Naive thymus-derived CD4-positive, alpha-beta T cell (primary cell): ENCODE measurements around the gene GLCCI1. TPM values are rescaled to one million over a fixed set of nuclear protein-coding genes. Genes with fewer than 3 reads are reported as not detected.

Experiments
- ATAC-seq: fragments of 150-1000 bp; cut with Tn5 transposase; 2 replicates; pipeline ENCODE4 v1.10.0; 2021; ENCODE audit warnings: mild to moderate bottlenecking, moderate library complexity
- CTCF ChIA-PET: fragments of 350-600 bp; sonication (Branson Sonifier 250); formaldehyde crosslinking; loops from one replicate; lab custom pipeline; 2021; ENCODE audit warnings: antibody characterized with exemption; lab: Charles Lee
- POLR2A ChIA-PET: fragments of 350-600 bp; sonication (Branson Sonifier 250); formaldehyde crosslinking; loops from one replicate; lab custom pipeline; 2021; ENCODE audit warnings: antibody characterized with exemption, inconsistent platforms; lab: Charles Lee
- DNase-seq, 9 donors: peaks; one replicate each; pipeline versions ENCODE4 v3.0.0 to v3.0.0-alpha.2; 2020 to 2022; ENCODE audit warnings: mixed read lengths in 1 of 9
- H3K27ac ChIP-seq: one replicate; pipeline ENCODE4 v1.7.0; 2013; ENCODE audit warnings: mild to moderate bottlenecking, low read depth, low read length, moderate library complexity
- H3K27me3 ChIP-seq, 2 donors: one replicate each; pipeline ENCODE4 v1.7.0; 2013; ENCODE audit warnings: low read length in 2 of 2, mild to moderate bottlenecking in 2 of 2, moderate library complexity in 2 of 2; ENCODE audit not compliant: control insufficient read depth in 2 of 2, insufficient read depth in 2 of 2
- H3K36me3 ChIP-seq, 3 experiments: 1 replicate in 2 of 3; 2 replicates in 1 of 3; pipeline ENCODE4 v1.7.0; 2013; ENCODE audit warnings: low read length in 3 of 3, mild to moderate bottlenecking in 3 of 3, moderate library complexity in 1 of 3; ENCODE audit not compliant: insufficient read depth in 3 of 3, control insufficient read depth in 2 of 3
- H3K4me1 ChIP-seq, 2 donors: one replicate each; pipeline ENCODE4 v1.7.0; 2013; ENCODE audit warnings: low read length in 2 of 2, mild to moderate bottlenecking in 2 of 2, moderate library complexity in 1 of 2; ENCODE audit not compliant: control insufficient read depth in 2 of 2, insufficient read depth in 2 of 2
- H3K4me3 ChIP-seq: 2 replicates; pipeline ENCODE4 v1.7.0; 2013; ENCODE audit warnings: mild to moderate bottlenecking, low read length
- H3K9me3 ChIP-seq, 3 experiments: 1 replicate in 2 of 3; 2 replicates in 1 of 3; pipeline ENCODE4 v1.7.0; 2013; ENCODE audit warnings: low read length in 3 of 3; ENCODE audit not compliant: control insufficient read depth in 2 of 3
- H3K27ac Mint-ChIP-seq, 9 donors: one replicate each; pipeline ENCODE4 v1.8.0; 2020 to 2022; ENCODE audit warnings: mixed read lengths in 9 of 9, mild to moderate bottlenecking in 8 of 9, moderate library complexity in 5 of 9, inconsistent platforms in 2 of 9
- H3K27me3 Mint-ChIP-seq, 5 donors: one replicate each; pipeline ENCODE4 v1.8.0; 2021 to 2022; ENCODE audit warnings: mixed read lengths in 5 of 5, mild to moderate bottlenecking in 1 of 5
- H3K36me3 Mint-ChIP-seq, 5 donors: one replicate each; pipeline ENCODE4 v1.8.0; 2020 to 2022; ENCODE audit warnings: mixed read lengths in 5 of 5, mild to moderate bottlenecking in 3 of 5, inconsistent platforms in 1 of 5
- H3K4me1 Mint-ChIP-seq, 7 donors: one replicate each; pipeline ENCODE4 v1.8.0; 2020 to 2022; ENCODE audit warnings: mixed read lengths in 7 of 7, mild to moderate bottlenecking in 3 of 7, inconsistent platforms in 1 of 7
- H3K4me3 Mint-ChIP-seq, 10 donors: one replicate each; pipeline ENCODE4 v1.8.0; 2020 to 2022; ENCODE audit warnings: mild to moderate bottlenecking in 10 of 10, mixed read lengths in 10 of 10, moderate library complexity in 6 of 10, inconsistent platforms in 2 of 10
- H3K9me3 Mint-ChIP-seq, 11 donors: one replicate each; pipeline ENCODE4 v1.8.0; 2020 to 2022; ENCODE audit warnings: mixed read lengths in 11 of 11, mild to moderate bottlenecking in 4 of 11, inconsistent platforms in 1 of 11, moderate library complexity in 1 of 11
- intact Hi-C, 2 donors: fragments of 100-400 bp; cut with micrococcal nuclease; formaldehyde crosslinking; loops; one replicate each; pipeline ENCODE4 v1.15.1; 2023
- polyA plus RNA-seq, 2 donors: library from polyadenylated mRNA; unstranded; fragments of 300-500 nt; fragmentation: Illumina TruSeq; gene quantifications; one replicate each; pipeline ENCODE4 v1.2.3, GENCODE V29; 2021
- total RNA-seq, 6 experiments: library from RNA in 5 of 6; stranded (reverse) in 5 of 6; gene quantifications; 1 replicate in 5 of 6; 2 replicates in 1 of 6; pipeline ENCODE4 v1.2.3 and lab custom pipeline; 2021 to 2026

Gene GLCCI1
- total and polyA plus RNA-seq, 7 experiments from 2014 or later: 6.9 to 43.1 (median 26.5) TPM

GRCh38 chr7:8130663-8131062 lies 162.1 kb downstream of the GLCCI1 start:
- Mint-ChIP-seq H3K9me3 (peaks cover 0 to 4% (median 0%) of the 10 kb centered on the region in 11 donors), H3K27ac (peak overlapping the region; percentile 21 to 98 (median 96)), H3K36me3 (peaks cover 0 to 21% (median 0%) of the 10 kb centered on the region in 5 donors), H3K27me3 (no peaks in the 10 kb centered on the region), H3K4me1 (peaks cover 66 to 95% (median 90%) of the 10 kb centered on the region in 7 donors), H3K4me3 (peak overlapping the region in 3 of 10 donors; percentile 26 to 77 (median 77))
- Histone ChIP-seq H3K4me1 (peaks cover 78 to 84% of the 10 kb centered on the region in 2 donors), H3K9me3 (no peaks in the 10 kb centered on the region), H3K4me3 (no peak overlapping the region), H3K27ac (peak overlapping the region; percentile 65), H3K27me3 (no peaks in the 10 kb centered on the region), H3K36me3 (no peaks in the 10 kb centered on the region)
- intact Hi-C loops: loop anchor here in 1 of 2 donors (10.0 kb wide), 1 partner anchor 946 kb away; the partner anchor contains the start of gene C1GALT1
- ATAC-seq: no peak
- DNase-seq: no peak
- ChIA-PET POLR2A (interaction anchor here (1.0 to 3.6 kb wide), 6 partner anchors 10 to 170 kb away, joined by 3 to 22 read pairs (median 4); no protein-coding TSS in a partner anchor), CTCF (interaction anchor here (0.6 to 1.1 kb wide), 4 partner anchors 19 to 59 kb away, joined by 3 to 5 read pairs (median 4); no protein-coding TSS in a partner anchor)

- peaks cover 0 to 4% (median 0%) of the 10 kb centered on the region in 11 donors for H3K9me3 Mint-ChIP-seq
- H3K27me3 Mint-ChIP-seq: no peaks in the 10 kb centered on the region
- Histone ChIP-seq H3K27me3 (no peaks in the 10 kb centered on the region), H3K4me1 (peaks cover 65 to 72% of the 10 kb centered on the region in 2 donors), H3K36me3 (no peaks in the 10 kb centered on the region), H3K9me3 (no peaks in the 10 kb centered on the region), H3K27ac (peak overlapping the region; percentile 65), H3K4me3 (peak overlapping the region; percentile 16)
- H3K4me1 Mint-ChIP-seq: peaks cover 56 to 86% (median 77%) of the 10 kb centered on the region in 7 donors
- H3K36me3 Mint-ChIP-seq: peaks cover 0 to 19% (median 0%) of the 10 kb centered on the region in 5 donors
- ChIA-PET POLR2A (interaction anchor here (0.5 to 3.9 kb wide), 18 partner anchors 9 to 947 kb away, joined by 3 to 24 read pairs (median 4); partner anchors contain the start of genes GLCCI1 and UMAD1), CTCF (interaction anchor here (0.6 to 1.4 kb wide), 5 partner anchors 14 to 977 kb away, joined by 3 to 4 read pairs (median 4); no protein-coding TSS in a partner anchor)
- DNase-seq (peak in 8 of 9 donors; percentile 28 to 86 (median 78)), ATAC-seq (peak; percentile 86)
- peak overlapping the region; percentile 56 to 90 (median 80) for H3K4me3 Mint-ChIP-seq
- intact Hi-C loops: loop anchor here (1.0 to 10.0 kb wide), 11 partner anchors 17 to 947 kb away; partner anchors contain the start of genes C1GALT1 (in 1 of the 2) and GLCCI1 (in 1 of the 2)
- peak overlapping the region; percentile 88 to 98 (median 96) for H3K27ac Mint-ChIP-seq
Measured at GRCh38 chr7:8131694-8132605, 163.4 kb downstream of the GLCCI1 start.

- Histone ChIP-seq H3K27ac (peak overlapping the region; percentile 65), H3K9me3 (no peaks in the 10 kb centered on the region), H3K4me3 (no peak overlapping the region), H3K4me1 (peaks cover 52 to 58% of the 10 kb centered on the region in 2 donors), H3K36me3 (no peaks in the 10 kb centered on the region), H3K27me3 (no peaks in the 10 kb centered on the region)
- no peaks in the 10 kb centered on the region for H3K27me3 Mint-ChIP-seq
- H3K4me3 Mint-ChIP-seq: peak overlapping the region in 9 of 10 donors; percentile 10 to 82 (median 77)
- H3K4me1 Mint-ChIP-seq: peaks cover 46 to 74% (median 63%) of the 10 kb centered on the region in 7 donors
- intact Hi-C loops: loop anchor here (2.0 to 10.0 kb wide), 5 partner anchors 15 to 949 kb away; partner anchors contain the start of gene C1GALT1 (in 1 of the 2)
- peak overlapping the region; percentile 86 to 98 (median 96) for H3K27ac Mint-ChIP-seq
- CTCF ChIA-PET: interaction anchor here (0.6 to 1.3 kb wide), 5 partner anchors 15 to 57 kb away, joined by 3 to 4 read pairs (median 3); no protein-coding TSS in a partner anchor
- POLR2A ChIA-PET: interaction anchor here (0.6 to 3.9 kb wide), 13 partner anchors 8 to 165 kb away, joined by 3 to 24 read pairs (median 3); partner anchors contain the start of gene GLCCI1
- ATAC-seq: no peak
- H3K9me3 Mint-ChIP-seq: peaks cover 0 to 5% (median 0%) of the 10 kb centered on the region in 11 donors
- H3K36me3 Mint-ChIP-seq: peaks cover 0 to 14% (median 0%) of the 10 kb centered on the region in 5 donors
- DNase-seq: no peak
Measured at GRCh38 chr7:8133188-8133848, 164.7 kb downstream of the GLCCI1 start.

GRCh38 chr7:8134089-8134733 lies 165.6 kb downstream of the GLCCI1 start:
- Mint-ChIP-seq H3K36me3 (peaks cover 0 to 13% (median 0%) of the 10 kb centered on the region in 5 donors), H3K27me3 (no peaks in the 10 kb centered on the region), H3K4me1 (peaks cover 38 to 65% (median 56%) of the 10 kb centered on the region in 7 donors), H3K9me3 (peaks cover 0 to 5% (median 0%) of the 10 kb centered on the region in 11 donors), H3K27ac (peak overlapping the region; percentile 78 to 98 (median 94)), H3K4me3 (peak overlapping the region; percentile 25 to 82 (median 61))
- peak in 8 of 9 donors; percentile 25 to 51 (median 44) for DNase-seq
- intact Hi-C loops: loop anchor here (1.0 to 10.0 kb wide), 3 partner anchors 8 to 949 kb away; partner anchors contain the start of gene C1GALT1 (in 1 of the 2)
- ChIA-PET POLR2A (interaction anchor here (0.8 to 3.9 kb wide), 11 partner anchors 9 to 166 kb away, joined by 3 to 24 read pairs (median 4); partner anchors contain the start of gene GLCCI1), CTCF (interaction anchor here (0.7 to 1.3 kb wide), 4 partner anchors 9 to 44 kb away, joined by 3 read pairs; no protein-coding TSS in a partner anchor)
- Histone ChIP-seq H3K36me3 (no peaks in the 10 kb centered on the region), H3K27me3 (no peaks in the 10 kb centered on the region), H3K9me3 (no peaks in the 10 kb centered on the region), H3K4me3 (peak overlapping the region; percentile 7), H3K27ac (peak overlapping the region; percentile 47), H3K4me1 (peaks cover 45 to 50% of the 10 kb centered on the region in 2 donors)
- ATAC-seq: peak; percentile 32

GRCh38 chr7:8135417-8135816 lies 166.8 kb downstream of the GLCCI1 start:
- H3K4me1 Mint-ChIP-seq: peaks cover 34 to 55% (median 49%) of the 10 kb centered on the region in 7 donors
- peaks cover 0 to 5% (median 0%) of the 10 kb centered on the region in 11 donors for H3K9me3 Mint-ChIP-seq
- no peak overlapping the region for H3K4me3 ChIP-seq
- intact Hi-C loops: loop anchor here (2.0 to 10.0 kb wide), 2 partner anchors 91 to 951 kb away; partner anchors contain the start of gene C1GALT1 (in 1 of the 2)
- ChIA-PET POLR2A (interaction anchor here (1.0 to 3.9 kb wide), 5 partner anchors 7 to 50 kb away, joined by 4 to 24 read pairs (median 13); no protein-coding TSS in a partner anchor), CTCF (no interaction called here)
- no peak overlapping the region for H3K27ac ChIP-seq
- no peaks in the 10 kb centered on the region for H3K36me3 ChIP-seq
- no peak for DNase-seq
- H3K36me3 Mint-ChIP-seq: peaks cover 0 to 12% (median 0%) of the 10 kb centered on the region in 5 donors
- no peaks in the 10 kb centered on the region for H3K9me3 ChIP-seq
- H3K4me1 ChIP-seq: peaks cover 42% of the 10 kb centered on the region in 2 donors
- no peaks in the 10 kb centered on the region for H3K27me3 Mint-ChIP-seq
- no peaks in the 10 kb centered on the region for H3K27me3 ChIP-seq
- H3K4me3 Mint-ChIP-seq: no peak overlapping the region
- H3K27ac Mint-ChIP-seq: peak overlapping the region in 1 of 9 donors; percentile 94
- no peak for ATAC-seq
